ENCODE results near the gene LYSET.

DNA sequence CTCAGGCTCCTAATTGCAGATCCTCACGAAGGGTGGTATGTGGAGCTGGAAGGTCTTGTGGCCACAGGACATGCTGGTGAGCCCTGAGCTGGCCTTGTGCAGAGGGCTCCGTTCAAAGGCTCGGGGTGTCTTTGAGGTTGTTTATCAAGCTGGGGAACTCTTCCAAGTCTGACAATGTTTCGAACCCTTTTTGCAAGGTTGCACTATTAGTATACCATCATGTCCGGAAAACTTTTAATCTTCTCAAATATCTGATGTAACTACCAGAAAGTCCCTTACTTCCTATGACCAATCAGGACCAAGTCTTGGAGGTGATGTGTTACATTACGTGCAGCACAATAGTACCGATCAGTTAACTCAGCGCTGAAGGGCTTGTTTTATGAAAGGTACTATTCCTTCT is 43.4 kb downstream of the LYSET start:
- peak; percentile 74 for TF ChIP-seq MAFK (IDR thresholded peaks at IDR 0.05; ENCODE audit: partially characterized antibody)
- TF ChIP-seq, protein P1, sequence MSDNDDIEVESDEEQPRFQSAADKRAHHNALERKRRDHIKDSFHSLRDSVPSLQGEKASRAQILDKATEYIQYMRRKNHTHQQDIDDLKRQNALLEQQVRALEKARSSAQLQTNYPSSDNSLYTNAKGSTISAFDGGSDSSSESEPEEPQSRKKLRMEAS (IDR thresholded peaks at IDR 0.05) = no peak
- TF ChIP-seq, protein P2, sequence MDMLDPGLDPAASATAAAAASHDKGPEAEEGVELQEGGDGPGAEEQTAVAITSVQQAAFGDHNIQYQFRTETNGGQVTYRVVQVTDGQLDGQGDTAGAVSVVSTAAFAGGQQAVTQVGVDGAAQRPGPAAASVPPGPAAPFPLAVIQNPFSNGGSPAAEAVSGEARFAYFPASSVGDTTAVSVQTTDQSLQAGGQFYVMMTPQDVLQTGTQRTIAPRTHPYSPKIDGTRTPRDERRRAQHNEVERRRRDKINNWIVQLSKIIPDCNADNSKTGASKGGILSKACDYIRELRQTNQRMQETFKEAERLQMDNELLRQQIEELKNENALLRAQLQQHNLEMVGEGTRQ (IDR thresholded peaks at IDR 0.05) = no peak
